GM08714 (cell line): Measurements from ENCODE around the gene MED10.

Source experiments
- H3K4me3 ChIP-seq: fragments of 200-500 bp; sonication (Bioruptor generic); 2 replicates; pipeline ENCODE4 v1.5.1; 2014; ENCODE audit warnings: mild to moderate bottlenecking, low read length, inconsistent platforms
- ZNF274 ChIP-seq: IDR thresholded peaks from 2 replicates; pipeline ENCODE4 v1.6.1; 2012; ENCODE audit warnings: mild to moderate bottlenecking, low read depth, low read length

Gene MED10

DNA sequence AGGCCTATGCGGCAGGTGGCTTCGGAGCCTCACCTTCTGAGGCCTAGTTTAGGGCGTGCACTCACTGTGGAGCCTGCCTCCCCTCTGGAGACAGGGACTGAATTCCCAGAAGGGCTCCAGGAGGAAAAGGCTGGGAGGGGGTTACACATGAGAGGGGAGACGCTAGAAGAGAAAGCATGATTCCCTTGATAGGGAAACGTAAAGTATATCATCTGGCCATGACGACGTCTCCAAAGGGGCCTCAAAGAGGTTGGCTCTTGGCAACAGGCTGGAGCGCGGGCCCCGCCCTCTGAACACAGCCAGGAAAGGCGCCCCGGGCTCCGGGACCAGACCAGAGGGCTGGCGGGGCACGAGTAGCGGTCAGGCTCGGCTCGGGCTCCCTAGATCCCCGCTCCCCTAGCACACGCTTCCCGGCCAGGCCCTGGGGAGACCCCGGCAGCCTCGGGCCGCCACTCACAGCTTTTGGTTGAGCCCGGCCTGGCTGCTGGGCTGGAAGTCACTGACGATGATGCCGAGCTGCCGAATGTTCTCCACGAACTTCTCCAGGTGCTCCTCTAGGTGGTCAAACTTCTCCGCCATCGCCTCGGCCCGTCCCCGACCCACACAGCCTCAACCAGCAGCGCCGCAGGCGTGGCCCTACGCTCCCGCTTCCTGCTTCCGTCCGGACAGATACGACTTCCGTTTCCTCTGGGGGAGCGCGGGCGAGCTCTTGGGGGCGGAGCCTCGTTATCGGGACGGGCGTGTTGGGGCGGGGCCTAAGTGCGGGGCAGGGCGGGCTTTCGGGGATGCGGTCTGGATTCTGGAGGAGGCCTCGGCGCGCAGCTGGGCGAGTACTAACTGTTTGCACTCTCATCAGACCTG is at the start of gene MED10:
TSS of gene MED10 (minus strand) at position 643 of the 861 bp plus-strand sequence. CDS start at position 579, 64 bp downstream.
- TF ChIP-seq ZNF274 = no peak
- H3K4me3 ChIP-seq = peak within 1 kb of the TSS; percentile 96

DNA sequence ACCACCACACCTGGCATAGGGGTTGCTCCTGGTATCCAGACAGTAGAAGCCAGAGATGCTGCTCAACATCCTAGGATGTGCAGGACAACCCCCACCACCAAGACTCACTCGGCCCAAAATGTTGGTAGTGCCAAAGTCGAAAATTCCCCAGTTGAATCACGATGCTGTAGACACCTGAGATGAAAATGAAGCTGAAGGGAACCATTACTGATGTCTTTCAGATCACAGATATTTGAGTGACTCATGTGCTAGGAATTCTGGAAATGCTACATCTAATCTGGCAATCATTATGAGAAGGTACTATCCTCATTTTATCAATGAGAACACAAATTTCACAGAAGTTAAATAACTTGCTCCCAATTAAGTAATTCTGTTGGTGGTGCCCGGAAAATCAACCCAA is 49.3 kb upstream of the MED10 start:
- no peak for TF ChIP-seq ZNF274
- no peak overlapping the region for H3K4me3 ChIP-seq

DNA sequence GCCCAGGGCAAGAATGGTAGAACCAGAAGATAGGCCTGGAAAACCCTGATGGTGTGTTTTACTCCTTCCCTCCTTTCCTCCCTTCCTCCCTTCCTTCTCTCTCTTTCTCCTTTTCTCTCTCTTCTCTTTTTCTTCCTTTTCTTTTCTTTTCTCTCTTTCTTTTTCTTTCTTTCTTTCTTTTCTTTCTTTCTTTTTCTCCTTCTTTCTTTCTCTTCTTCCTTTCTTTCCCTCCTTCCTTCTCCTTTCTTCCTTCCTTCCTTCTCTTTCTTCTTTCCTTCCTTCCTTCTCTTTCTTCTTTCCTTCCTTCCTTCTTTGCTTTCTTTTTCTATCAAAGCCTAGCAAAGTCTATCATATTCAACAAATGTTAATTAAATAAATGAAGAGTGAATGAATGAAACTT is 46.4 kb upstream of the MED10 start:
- H3K4me3 ChIP-seq = no peak overlapping the region
- TF ChIP-seq ZNF274 = no peak

DNA sequence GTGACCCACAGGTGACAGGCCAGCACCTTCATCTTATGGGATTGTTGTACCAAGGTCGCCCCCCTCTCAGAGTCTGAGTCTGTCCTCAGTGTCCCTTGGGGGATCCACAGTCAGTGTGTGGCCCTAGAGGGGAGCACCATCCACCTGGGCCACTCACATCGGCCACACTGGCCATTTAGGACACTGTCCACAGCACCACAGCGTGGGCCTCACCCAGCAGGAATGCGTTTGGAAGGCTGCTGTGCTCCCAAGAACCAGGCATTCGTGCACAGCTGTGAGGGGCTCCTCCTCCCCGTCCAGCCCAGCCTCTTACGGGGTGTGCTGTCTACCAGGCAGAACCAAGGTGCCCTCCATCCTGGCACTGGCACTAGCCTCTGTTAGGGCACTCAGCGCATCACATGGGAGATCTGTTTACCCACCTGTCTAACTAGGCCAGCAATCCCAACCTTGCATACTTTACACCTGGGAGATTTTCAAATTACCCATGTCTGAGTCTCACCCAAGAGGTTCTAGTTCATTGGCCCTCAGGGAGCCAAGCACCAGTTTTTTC is 45.8 kb upstream of the MED10 start:
- H3K4me3 ChIP-seq = no peak overlapping the region
- TF ChIP-seq ZNF274 = no peak

GRCh38 chr5:6423327-6424109 is 45.2 kb upstream of the MED10 start:
- no peak overlapping the region for H3K4me3 ChIP-seq
- no peak for TF ChIP-seq ZNF274

- TF ChIP-seq ZNF274 = no peak
- H3K4me3 ChIP-seq = no peak overlapping the region
Observed at GRCh38 chr5:6419340-6419852, 41.0 kb upstream of the MED10 start.

- H3K4me3 ChIP-seq = no peak overlapping the region
- no peak for TF ChIP-seq ZNF274
Observed at GRCh38 chr5:6418679-6419276, 40.4 kb upstream of the MED10 start.

DNA sequence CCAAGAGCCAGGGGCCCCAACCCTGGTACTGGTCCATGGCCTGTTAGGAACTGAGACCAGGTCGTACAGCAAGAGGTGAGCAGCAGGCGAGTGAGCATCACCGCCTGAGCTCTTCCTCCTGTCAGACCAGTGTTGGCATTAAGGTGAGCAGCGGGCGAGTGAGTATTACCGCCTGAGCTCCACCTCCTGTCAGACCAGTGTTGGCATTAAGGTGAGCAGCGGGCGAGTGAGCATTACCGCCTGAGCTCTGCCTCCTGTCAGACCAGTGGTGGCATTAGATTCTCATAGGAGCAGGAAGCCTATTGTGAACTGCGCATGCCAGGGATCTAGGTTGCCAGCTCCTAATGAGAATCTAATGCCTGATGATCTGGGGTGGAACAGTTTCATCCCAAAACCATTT is 39.3 kb upstream of the MED10 start:
- H3K4me3 ChIP-seq = no peak overlapping the region
- no peak for TF ChIP-seq ZNF274

DNA sequence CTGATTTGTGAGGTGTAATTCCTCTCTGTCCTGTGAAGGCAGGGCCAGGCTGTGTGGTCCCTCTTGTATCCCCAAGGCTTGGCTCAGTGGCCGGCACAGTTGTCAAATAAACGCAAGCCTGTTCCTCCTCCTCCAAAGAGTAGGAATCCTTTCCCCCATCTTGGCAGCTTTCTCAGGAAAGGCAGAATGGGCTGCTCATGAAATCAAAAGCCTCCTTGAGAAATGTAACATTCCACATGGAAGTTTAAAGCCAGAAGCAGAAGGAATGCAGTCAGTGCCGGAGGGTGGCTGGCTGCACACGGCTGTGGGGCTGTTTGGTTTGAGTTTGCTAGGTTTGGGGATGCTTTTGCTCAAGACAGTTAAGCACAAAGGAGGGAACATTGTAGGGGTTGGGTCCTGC is 34.5 kb upstream of the MED10 start:
- TF ChIP-seq ZNF274 = no peak
- H3K4me3 ChIP-seq = no peak overlapping the region

DNA sequence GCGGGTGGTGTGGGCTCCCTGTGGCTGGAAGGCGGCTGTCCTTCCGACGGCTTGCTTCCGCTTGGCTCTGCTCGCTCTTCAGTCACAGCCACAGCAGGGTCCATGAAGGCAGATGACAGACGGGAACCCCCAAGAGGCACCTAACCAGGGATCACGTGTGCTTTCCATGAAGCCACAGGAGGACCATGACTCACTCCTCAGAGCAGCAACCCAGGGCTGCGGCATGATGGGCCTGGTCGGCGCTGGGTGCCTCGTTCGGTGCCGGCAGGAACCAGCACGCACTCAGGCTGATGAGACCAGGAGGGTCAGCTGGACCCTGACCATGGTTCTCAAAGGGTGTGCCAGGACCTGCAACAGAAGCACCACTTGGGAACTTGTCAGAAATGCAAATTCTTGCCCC is 32.8 kb upstream of the MED10 start:
- no peak overlapping the region for H3K4me3 ChIP-seq
- TF ChIP-seq ZNF274 = no peak

GRCh38 chr5:6410421-6410820 is 32.1 kb upstream of the MED10 start:
- H3K4me3 ChIP-seq = no peak overlapping the region
- TF ChIP-seq ZNF274 = no peak

DNA sequence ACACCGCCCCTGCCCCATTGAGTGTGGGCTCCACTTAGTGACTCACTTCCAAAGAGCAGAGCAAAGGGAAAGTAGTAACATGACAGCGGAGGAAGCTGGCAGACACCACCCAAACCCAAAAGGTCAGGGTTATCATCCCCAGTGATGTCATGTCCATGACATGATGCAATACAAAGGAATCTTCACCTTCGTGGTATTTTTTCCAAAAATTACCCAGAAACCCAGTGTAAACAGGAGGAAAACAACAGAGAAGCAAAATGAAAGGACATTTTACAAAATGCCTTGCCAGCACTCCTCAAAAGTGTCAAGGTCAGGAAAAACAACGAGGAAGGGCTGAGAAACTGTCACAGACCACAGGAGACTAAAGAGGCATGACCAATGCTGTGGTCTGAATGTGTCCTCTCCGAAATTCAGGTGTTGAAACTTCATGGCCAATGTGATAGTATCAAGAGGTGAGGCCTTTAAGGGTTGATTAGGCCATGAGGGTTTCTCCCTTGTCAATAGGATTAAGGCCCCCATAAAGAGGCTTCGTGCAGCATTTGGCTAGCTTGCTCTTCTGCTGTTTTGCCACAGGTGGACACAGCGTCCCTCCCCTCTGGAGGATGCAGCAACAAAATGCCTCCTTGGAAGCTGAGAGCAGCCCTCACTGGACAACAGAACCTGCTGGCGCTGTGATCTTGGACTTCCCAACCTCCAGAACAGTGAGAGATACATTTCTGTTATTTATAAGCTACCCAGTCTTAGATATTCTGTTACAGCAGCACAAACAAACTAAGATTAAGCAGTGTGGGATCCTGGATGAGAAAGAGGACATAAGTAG is 30.5 kb upstream of the MED10 start:
- no peak overlapping the region for H3K4me3 ChIP-seq
- TF ChIP-seq ZNF274 = no peak

- no peak overlapping the region for H3K4me3 ChIP-seq
- TF ChIP-seq ZNF274 = no peak
Observed at GRCh38 chr5:6408260-6408596, 29.9 kb upstream of the MED10 start.

- no peak for TF ChIP-seq ZNF274
- no peak overlapping the region for H3K4me3 ChIP-seq
Observed at GRCh38 chr5:6407558-6408259, 29.4 kb upstream of the MED10 start.
